GM13976 (cell line): ENCODE measurements around the gene CBARP.

Source experiments
- DNase-seq: peaks from one replicate; pipeline ENCODE4 v3.0.0; 2012; ENCODE audit warnings: low spot score
- CTCF ChIP-seq: IDR thresholded peaks from 2 replicates; pipeline ENCODE4 v1.5.1; 2012; ENCODE audit warnings: borderline replicate concordance, mild to moderate bottlenecking; ENCODE audit not compliant: insufficient read depth; ENCODE audit errors: extremely low read depth, missing control alignments, control extremely low read depth
- in situ Hi-C: fragments of 300-500 bp; cut with MboI; formaldehyde crosslinking; loops from one replicate; pipeline ENCODE4 v1.12.0; 2022; ENCODE audit warnings: low sequenced_read_pairs, mixed read lengths, inconsistent platforms; ENCODE audit not compliant: unreplicated experiment

CBARP gene

GRCh38 chr19:1243768-1244692, 6.2 kb upstream of the CBARP start:
- DNase-seq, result peak; percentile 89
- TF ChIP-seq CTCF, result peak; percentile 93
- in situ Hi-C loops, result no loop called here

GRCh38 chr19:1241417-1242095, 3.8 kb upstream of the CBARP start, which contains the start of gene ATP5F1D:
TSS of gene ATP5F1D (plus strand) at chr19:1241751. CDS start at chr19:1241851, 100 bp downstream.
- in situ Hi-C loops, result no loop called here
- DNase-seq, result peak; percentile 96

GRCh38 chr19:1240925-1241324, 3.1 kb upstream of the CBARP start:
- no peak for TF ChIP-seq CTCF
- in situ Hi-C loops, result no loop called here
- DNase-seq, result no peak

More at GRCh38 chr19:1241417-1242095, 3.8 kb upstream of the CBARP start, which contains the start of gene ATP5F1D:
- TF ChIP-seq CTCF, result no peak

GRCh38 chr19:1239796-1240737, 2.3 kb upstream of the CBARP start:
- TF ChIP-seq CTCF, result peak; percentile 76
- in situ Hi-C loops, result no loop called here
- DNase-seq, result peak; percentile 99

GRCh38 chr19:1239420-1239795, 1.6 kb upstream of the CBARP start:
- no peak for DNase-seq
- TF ChIP-seq CTCF, result no peak
- in situ Hi-C loops, result no loop called here
